Subcutaneous adipose tissue (tissue), 4 donors: ENCODE measurements around the gene TNRC6C. TPM values are rescaled to one million over a fixed set of nuclear protein-coding genes. Genes with fewer than 3 reads are reported as not detected.

Experiments
- total RNA-seq, 4 donors: library from RNA; depleted of rRNA; stranded (reverse); fragments of >200 nt; gene quantifications; one replicate each; pipeline ENCODE4 v1.1.0, GENCODE V29; 2016
- TF ChIP-seq, protein P1 (sequence below): fragments of 450-650 bp; IDR thresholded peaks from one replicate; pipeline ENCODE4 v1.5.1; 2016; ENCODE audit warnings: low read depth, mild to moderate bottlenecking, control low read depth, antibody characterized with exemption, moderate library complexity

The TNRC6C gene
- total RNA-seq, 4 donors from 2014 or later: 8.2 to 33.3 (median 13.8) TPM

DNA sequence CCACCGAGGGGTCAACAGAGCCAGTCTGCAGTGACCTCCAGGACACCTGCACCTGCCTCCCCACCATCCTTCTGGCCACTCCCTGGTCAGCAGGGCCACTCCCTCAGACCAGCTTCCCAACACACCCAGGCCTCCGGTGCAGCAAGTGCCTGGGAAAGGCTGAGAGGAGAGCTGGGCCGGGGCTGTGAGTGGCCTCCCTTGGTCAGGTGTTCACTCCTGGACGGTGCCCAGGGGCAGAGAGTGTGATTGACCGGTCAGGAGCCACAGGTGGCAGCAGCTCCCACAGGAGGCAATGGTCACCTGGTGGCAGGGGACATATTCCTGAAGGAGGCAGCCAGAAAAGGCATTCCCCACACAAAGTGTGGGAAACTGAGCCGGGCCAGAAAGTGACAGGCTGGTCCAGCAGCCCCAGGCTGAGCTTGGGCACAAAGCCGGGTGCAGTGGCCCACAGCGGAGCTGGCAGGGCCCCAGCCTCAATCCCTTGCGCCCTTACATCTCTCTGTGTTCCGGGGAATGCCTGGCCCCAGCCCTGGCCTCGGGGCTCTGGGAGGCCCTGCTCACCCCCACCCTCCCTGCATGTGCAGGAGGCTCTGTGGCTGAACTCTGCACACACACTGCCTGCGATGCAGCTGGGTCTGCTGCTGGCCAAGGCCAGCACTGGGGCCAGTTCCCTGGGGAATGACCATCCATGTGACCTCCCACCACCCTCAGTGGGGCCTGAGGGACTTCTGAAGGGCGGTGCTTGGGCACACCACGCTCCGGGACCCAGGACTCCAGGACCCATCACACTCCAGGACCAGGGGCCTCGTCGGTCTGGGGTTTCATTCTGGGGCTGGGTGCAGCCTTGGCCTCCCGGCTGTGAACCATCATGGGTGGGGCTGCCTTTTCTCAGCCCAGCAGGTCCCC is 186.5 kb downstream of the TNRC6C start:
- TF ChIP-seq, protein P1, sequence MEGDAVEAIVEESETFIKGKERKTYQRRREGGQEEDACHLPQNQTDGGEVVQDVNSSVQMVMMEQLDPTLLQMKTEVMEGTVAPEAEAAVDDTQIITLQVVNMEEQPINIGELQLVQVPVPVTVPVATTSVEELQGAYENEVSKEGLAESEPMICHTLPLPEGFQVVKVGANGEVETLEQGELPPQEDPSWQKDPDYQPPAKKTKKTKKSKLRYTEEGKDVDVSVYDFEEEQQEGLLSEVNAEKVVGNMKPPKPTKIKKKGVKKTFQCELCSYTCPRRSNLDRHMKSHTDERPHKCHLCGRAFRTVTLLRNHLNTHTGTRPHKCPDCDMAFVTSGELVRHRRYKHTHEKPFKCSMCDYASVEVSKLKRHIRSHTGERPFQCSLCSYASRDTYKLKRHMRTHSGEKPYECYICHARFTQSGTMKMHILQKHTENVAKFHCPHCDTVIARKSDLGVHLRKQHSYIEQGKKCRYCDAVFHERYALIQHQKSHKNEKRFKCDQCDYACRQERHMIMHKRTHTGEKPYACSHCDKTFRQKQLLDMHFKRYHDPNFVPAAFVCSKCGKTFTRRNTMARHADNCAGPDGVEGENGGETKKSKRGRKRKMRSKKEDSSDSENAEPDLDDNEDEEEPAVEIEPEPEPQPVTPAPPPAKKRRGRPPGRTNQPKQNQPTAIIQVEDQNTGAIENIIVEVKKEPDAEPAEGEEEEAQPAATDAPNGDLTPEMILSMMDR: no peak

- TF ChIP-seq, protein P1: no peak
Observed at GRCh38 chr17:78146471-78146869, 188.0 kb downstream of the TNRC6C start.

DNA sequence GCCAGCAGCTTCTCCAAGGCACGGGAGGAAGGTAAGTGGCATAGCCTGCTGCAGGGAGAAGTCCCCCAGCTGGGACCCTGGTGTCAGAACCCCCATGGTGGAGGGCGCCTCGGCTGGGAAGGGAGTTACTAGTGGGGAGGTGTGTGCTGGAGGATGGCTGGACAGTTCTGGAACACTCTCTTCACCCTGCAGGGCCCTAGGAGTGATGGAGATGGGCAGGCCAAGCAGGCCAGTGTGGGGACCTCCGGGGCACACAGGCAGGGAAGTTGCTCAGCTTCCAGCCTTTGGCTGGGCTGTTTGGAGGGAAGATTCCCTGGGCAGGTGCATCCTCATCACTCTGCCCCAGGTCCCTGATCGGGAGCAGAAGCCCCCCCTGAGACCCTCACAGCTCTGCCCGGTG is 188.4 kb downstream of the TNRC6C start:
- TF ChIP-seq, protein P1: no peak

DNA sequence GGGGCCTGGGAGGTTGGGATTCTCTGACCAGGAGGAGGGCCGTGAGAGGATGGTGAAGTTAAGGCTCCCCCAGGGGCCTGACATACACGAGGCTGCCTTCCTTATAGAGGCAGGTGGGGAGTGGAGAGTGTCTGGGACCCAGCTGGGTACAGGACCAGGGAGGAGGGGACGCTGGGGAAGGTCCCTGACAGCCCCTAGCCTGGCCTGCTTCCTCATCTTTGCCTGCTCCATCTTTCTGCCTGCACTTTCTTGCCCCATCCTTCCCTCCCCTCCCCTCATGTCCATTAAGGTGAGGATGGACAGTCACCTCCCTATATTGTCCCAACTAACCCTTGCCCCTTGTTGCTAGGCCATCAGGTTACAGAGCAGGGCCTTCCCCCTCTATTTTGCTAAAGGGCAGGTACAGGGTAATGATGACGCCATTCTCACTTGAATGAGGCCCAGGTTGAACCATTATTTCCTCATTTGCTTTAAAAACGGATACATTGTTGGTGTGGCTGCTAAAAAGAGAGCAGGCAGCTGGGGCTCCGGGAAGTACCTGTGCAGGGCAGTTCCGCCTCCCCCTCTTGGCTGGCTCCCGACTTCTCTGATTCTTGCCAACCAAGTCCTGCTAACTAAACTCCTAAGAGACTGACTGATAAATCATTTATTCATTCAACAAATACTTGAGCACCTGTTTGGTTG is 189.0 kb downstream of the TNRC6C start:
- TF ChIP-seq, protein P1: no peak

- TF ChIP-seq, protein P1: no peak
Observed at GRCh38 chr17:78148286-78149016, 189.9 kb downstream of the TNRC6C start.

- TF ChIP-seq, protein P1: no peak
Observed at GRCh38 chr17:78151514-78152008, 193.1 kb downstream of the TNRC6C start.
